CD4-positive, alpha-beta T cell treated with Interleukin-15 for 4 hours (primary cell): ENCODE measurements around the gene FAXC.
"Not testable (repeated sequence)": the region's sequence is repeated elsewhere in the genome, so short reads cannot be mapped to it uniquely, and the experiment has no call there.

Experiments
- DNase-seq: peaks from one replicate; pipeline ENCODE4 v3.0.0-alpha.2; 2020; ENCODE audit warnings: low spot score

The FAXC gene

GRCh38 chr6:99341862-99342455 lies 7.5 kb downstream of the FAXC start:
- DNase-seq = no peak

GRCh38 chr6:99338188-99338587 lies 11.3 kb downstream of the FAXC start:
- no peak for DNase-seq

GRCh38 chr6:99335298-99335697 lies 14.2 kb downstream of the FAXC start:
- not testable (repeated sequence) for DNase-seq

GRCh38 chr6:99334526-99335127 lies 14.8 kb downstream of the FAXC start:
- no peak for DNase-seq

- DNase-seq = no peak
Observed at GRCh38 chr6:99333068-99333467, 16.4 kb downstream of the FAXC start.

- no peak for DNase-seq
Observed at GRCh38 chr6:99331531-99331930, 17.9 kb downstream of the FAXC start.

GRCh38 chr6:99330159-99330558 lies 19.3 kb downstream of the FAXC start:
- peak; percentile 60 for DNase-seq

GRCh38 chr6:99324996-99325395 lies 24.5 kb downstream of the FAXC start:
- no peak for DNase-seq

GRCh38 chr6:99318566-99318965 lies 30.9 kb downstream of the FAXC start:
- no peak for DNase-seq

- no peak for DNase-seq
Observed at GRCh38 chr6:99312354-99312753, 37.1 kb downstream of the FAXC start.

- DNase-seq = no peak
Observed at GRCh38 chr6:99310553-99310952, 38.9 kb downstream of the FAXC start.

- DNase-seq = no peak
Observed at GRCh38 chr6:99309557-99309956, 39.9 kb downstream of the FAXC start.

GRCh38 chr6:99308788-99309187 lies 40.7 kb downstream of the FAXC start:
- no peak for DNase-seq

- DNase-seq = no peak
Observed at GRCh38 chr6:99307295-99307907, 42.1 kb downstream of the FAXC start.

- no peak for DNase-seq
Observed at GRCh38 chr6:99306341-99306740, 43.1 kb downstream of the FAXC start.

- no peak for DNase-seq
Observed at GRCh38 chr6:99305021-99305554, 44.4 kb downstream of the FAXC start.

GRCh38 chr6:99297415-99297814 lies 52.1 kb downstream of the FAXC start:
- DNase-seq = no peak

GRCh38 chr6:99297006-99297405 lies 52.5 kb downstream of the FAXC start:
- DNase-seq = no peak

- DNase-seq = no peak
Observed at GRCh38 chr6:99296261-99296660, 53.2 kb downstream of the FAXC start.

GRCh38 chr6:99295276-99295675 lies 54.2 kb downstream of the FAXC start:
- no peak for DNase-seq

- DNase-seq = no peak
Observed at GRCh38 chr6:99294786-99295185, 54.7 kb downstream of the FAXC start.

- DNase-seq = no peak
Observed at GRCh38 chr6:99289701-99290100, 59.8 kb downstream of the FAXC start.

GRCh38 chr6:99288668-99289067 lies 60.8 kb downstream of the FAXC start:
- DNase-seq = no peak

GRCh38 chr6:99287523-99287922 lies 62.0 kb downstream of the FAXC start:
- no peak for DNase-seq
